ENCODE measurements around the gene PSMB11. TPM values are rescaled to one million over a fixed set of nuclear protein-coding genes. Genes with fewer than 3 reads are reported as not detected.

PSMB11 gene
- total RNA-seq, 1 experiment from 2014 or later = not detected

DNA sequence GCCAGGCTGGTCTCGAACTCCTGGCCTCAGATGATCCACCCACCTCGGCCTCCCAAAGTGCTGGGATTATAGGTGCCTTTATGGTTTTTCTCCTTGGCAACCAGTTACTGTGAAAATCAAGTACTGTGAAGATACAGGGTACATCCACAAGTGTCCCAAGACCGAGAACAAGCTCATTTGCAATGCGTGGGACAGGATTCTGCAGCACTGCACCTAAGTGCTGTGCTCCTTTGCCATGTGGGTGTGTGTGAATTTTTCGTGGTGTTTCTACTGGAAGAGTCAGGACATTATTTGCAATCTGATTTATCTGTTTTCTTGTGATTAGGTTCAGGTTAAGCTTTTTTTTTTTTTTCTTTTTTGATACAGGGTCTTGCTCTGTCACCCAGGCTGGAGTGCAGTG, 24.9 kb upstream of the PSMB11 start:
- no peaks in the 10 kb centered on the region for H3K27me3 Mint-ChIP-seq (ENCODE audit: low read depth)
- Histone ChIP-seq H3K27me3 (ENCODE audit: insufficient read depth, low read length) (no peaks in the 10 kb centered on the region), H2BK120ac (ENCODE audit: low read depth, low read length, poor library complexity, severe bottlenecking) (no peak overlapping the region), H3K4me1 (ENCODE audit: insufficient read depth, low read length) (no peaks in the 10 kb centered on the region), H4K91ac (ENCODE audit: insufficient read length, low read depth, low read length) (no peak overlapping the region), H3K27ac (ENCODE audit: insufficient read length, low read depth, low read length) (no peak overlapping the region), H3K9me3 (ENCODE audit: control insufficient read depth, low read depth, low read length) (no peaks in the 10 kb centered on the region), H3K23ac (ENCODE audit: insufficient read length, low read depth, low read length) (no peak overlapping the region), H2BK20ac (ENCODE audit: low read depth, low read length, poor library complexity, severe bottlenecking) (no peak overlapping the region), H3K18ac (ENCODE audit: insufficient read length, low read depth, low read length) (no peak overlapping the region), H4K8ac (replicated peaks; ENCODE audit: insufficient read length, low read depth, low read length) (no peak overlapping the region), H3K79me1 (ENCODE audit: insufficient read depth, low read depth, low read length, poor library complexity, severe bottlenecking) (no peaks in the 10 kb centered on the region), H4K5ac (ENCODE audit: insufficient read length, low read depth, low read length) (no peak overlapping the region), H3K79me2 (ENCODE audit: insufficient read depth, low read length) (no peaks in the 10 kb centered on the region), H3K14ac (ENCODE audit: insufficient read depth, low read length) (no peak overlapping the region), H4K20me1 (ENCODE audit: control insufficient read depth, insufficient read depth, insufficient read length) (no peaks in the 10 kb centered on the region), H3K4me2 (ENCODE audit: insufficient read depth, insufficient read length, low read length) (no peak overlapping the region), H3K23me2 (ENCODE audit: insufficient read length, low read depth, low read length, poor library complexity, severe bottlenecking) (no peaks in the 10 kb centered on the region), H3T11ph (ENCODE audit: low read length) (no peak overlapping the region), H3K9ac (ENCODE audit: extremely low read depth, insufficient read length, low read length) (no peak overlapping the region), H2AK5ac (ENCODE audit: insufficient read length, low read length) (no peak overlapping the region), H2BK12ac (ENCODE audit: insufficient read length, low read depth, low read length) (no peak overlapping the region), H3K56ac (ENCODE audit: insufficient read length, low read depth, low read length) (no peak overlapping the region), H2BK5ac (ENCODE audit: insufficient read length, low read length) (no peak overlapping the region), H2AFZ (ENCODE audit: low read length) (no peak overlapping the region), H2BK15ac (ENCODE audit: low read depth, low read length) (no peak overlapping the region), H3K4ac (ENCODE audit: low read depth, low read length) (no peak overlapping the region)
- TF ChIP-seq, protein P1, sequence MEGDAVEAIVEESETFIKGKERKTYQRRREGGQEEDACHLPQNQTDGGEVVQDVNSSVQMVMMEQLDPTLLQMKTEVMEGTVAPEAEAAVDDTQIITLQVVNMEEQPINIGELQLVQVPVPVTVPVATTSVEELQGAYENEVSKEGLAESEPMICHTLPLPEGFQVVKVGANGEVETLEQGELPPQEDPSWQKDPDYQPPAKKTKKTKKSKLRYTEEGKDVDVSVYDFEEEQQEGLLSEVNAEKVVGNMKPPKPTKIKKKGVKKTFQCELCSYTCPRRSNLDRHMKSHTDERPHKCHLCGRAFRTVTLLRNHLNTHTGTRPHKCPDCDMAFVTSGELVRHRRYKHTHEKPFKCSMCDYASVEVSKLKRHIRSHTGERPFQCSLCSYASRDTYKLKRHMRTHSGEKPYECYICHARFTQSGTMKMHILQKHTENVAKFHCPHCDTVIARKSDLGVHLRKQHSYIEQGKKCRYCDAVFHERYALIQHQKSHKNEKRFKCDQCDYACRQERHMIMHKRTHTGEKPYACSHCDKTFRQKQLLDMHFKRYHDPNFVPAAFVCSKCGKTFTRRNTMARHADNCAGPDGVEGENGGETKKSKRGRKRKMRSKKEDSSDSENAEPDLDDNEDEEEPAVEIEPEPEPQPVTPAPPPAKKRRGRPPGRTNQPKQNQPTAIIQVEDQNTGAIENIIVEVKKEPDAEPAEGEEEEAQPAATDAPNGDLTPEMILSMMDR (conservative IDR thresholded peaks at IDR 0.05) = no peak
- no peak for DNase-seq
- no peak overlapping the region for H3K27ac Mint-ChIP-seq
- H3K36me3 Mint-ChIP-seq (ENCODE audit: insufficient read depth in 1 of 3, low read depth in 3 of 3) = no peaks in the 10 kb centered on the region
- no peak overlapping the region for H3K4me3 Mint-ChIP-seq
- no peaks in the 10 kb centered on the region for H3K9me3 Mint-ChIP-seq
- no CpG with 5 or more reads among the region's 5 CpGs for WGBS (ENCODE audit: extremely low coverage, insufficient read length, low lambda C conversion rate)
- H3K4me1 Mint-ChIP-seq = peaks cover 15 to 16% of the 10 kb centered on the region in 2 experiments
